CD8-positive, alpha-beta memory T cell (primary cell): ENCODE data around the gene STK32C. TPM values are rescaled to one million over a fixed set of nuclear protein-coding genes. Genes with fewer than 3 reads are reported as not detected.
A peak's percentile ranks its signal among the peaks of the same experiment; 100 is the strongest.
"Not testable (repeated sequence)": the region's sequence is repeated elsewhere in the genome, so short reads cannot be mapped to it uniquely, and the experiment has no call there.

Source experiments
- CTCF ChIA-PET: fragments of 350-600 bp; sonication (Branson Sonifier 250); formaldehyde crosslinking; loops from one replicate; lab custom pipeline; 2021; ENCODE audit warnings: antibody characterized with exemption; lab: Charles Lee
- POLR2A ChIA-PET: fragments of 350-600 bp; sonication (Branson Sonifier 250); formaldehyde crosslinking; loops from one replicate; lab custom pipeline; 2021; ENCODE audit warnings: antibody characterized with exemption; lab: Charles Lee
- DNase-seq, 5 donors: peaks; one replicate each; pipeline versions ENCODE4 v3.0.0 to v3.0.0-alpha.2; 2020 to 2022; ENCODE audit warnings: mixed read lengths in 1 of 5
- H3K27ac ChIP-seq: one replicate; pipeline ENCODE4 v1.7.0; 2013; ENCODE audit warnings: low read depth, mild to moderate bottlenecking, low read length, moderate library complexity
- H3K27me3 ChIP-seq: 2 replicates; pipeline ENCODE4 v1.7.0; 2013; ENCODE audit warnings: low read length, mild to moderate bottlenecking; ENCODE audit not compliant: insufficient read depth, poor library complexity, severe bottlenecking
- H3K36me3 ChIP-seq: 2 replicates; pipeline ENCODE4 v1.7.0; 2013; ENCODE audit warnings: mild to moderate bottlenecking, low read length, moderate library complexity; ENCODE audit not compliant: insufficient read depth
- H3K4me1 ChIP-seq: 2 replicates; pipeline ENCODE4 v1.7.0; 2013; ENCODE audit warnings: mild to moderate bottlenecking, low read length, moderate library complexity; ENCODE audit not compliant: insufficient read depth
- H3K4me3 ChIP-seq: 2 replicates; pipeline ENCODE4 v1.7.0; 2013; ENCODE audit warnings: mild to moderate bottlenecking, low read length
- H3K9me3 ChIP-seq: 2 replicates; pipeline ENCODE4 v1.7.0; 2013; ENCODE audit warnings: mild to moderate bottlenecking, low read length
- H3K27ac Mint-ChIP-seq, 8 donors: one replicate each; pipeline ENCODE4 v1.8.0; 2020 to 2021; ENCODE audit warnings: mixed read lengths in 8 of 8, mild to moderate bottlenecking in 6 of 8, inconsistent platforms in 3 of 8, moderate library complexity in 3 of 8
- H3K27me3 Mint-ChIP-seq, 2 donors: one replicate each; pipeline ENCODE4 v1.8.0; 2020 to 2021; ENCODE audit warnings: mixed read lengths in 2 of 2, mild to moderate bottlenecking in 1 of 2, moderate library complexity in 1 of 2
- H3K36me3 Mint-ChIP-seq, 3 donors: one replicate each; pipeline ENCODE4 v1.8.0; 2020 to 2021; ENCODE audit warnings: mixed read lengths in 3 of 3, inconsistent platforms in 1 of 3, mild to moderate bottlenecking in 1 of 3
- H3K4me1 Mint-ChIP-seq, 3 donors: one replicate each; pipeline ENCODE4 v1.8.0; 2020 to 2021; ENCODE audit warnings: mixed read lengths in 3 of 3, inconsistent platforms in 1 of 3, mild to moderate bottlenecking in 1 of 3
- H3K4me3 Mint-ChIP-seq, 7 donors: one replicate each; pipeline ENCODE4 v1.8.0; 2020 to 2021; ENCODE audit warnings: mixed read lengths in 7 of 7, mild to moderate bottlenecking in 6 of 7, moderate library complexity in 4 of 7, inconsistent platforms in 2 of 7
- H3K9me3 Mint-ChIP-seq, 5 donors: one replicate each; pipeline ENCODE4 v1.8.0; 2020 to 2022; ENCODE audit warnings: mixed read lengths in 5 of 5, mild to moderate bottlenecking in 3 of 5, moderate library complexity in 2 of 5, inconsistent platforms in 1 of 5
- polyA plus RNA-seq: library from polyadenylated mRNA; unstranded; fragments of 300-500 nt; fragmentation: Illumina TruSeq; gene quantifications from one replicate; pipeline ENCODE4 v1.2.3, GENCODE V29; 2021
- total RNA-seq, 2 experiments: library from RNA; stranded (reverse); gene quantifications; one replicate each; pipeline ENCODE4 v1.2.3, GENCODE V29; 2021

STK32C gene
- total and polyA plus RNA-seq, 3 experiments from 2014 or later, result 8.5 to 14.9 (median 14.0) TPM

GRCh38 chr10:132220061-132220460, 87.7 kb downstream of the STK32C start:
- Histone ChIP-seq H3K36me3 (no peaks in the 10 kb centered on the region), H3K4me1 (no peaks in the 10 kb centered on the region), H3K4me3 (no peak overlapping the region), H3K9me3 (no peaks in the 10 kb centered on the region), H3K27me3 (no peaks in the 10 kb centered on the region), H3K27ac (no peak overlapping the region)
- no peak overlapping the region for H3K27ac Mint-ChIP-seq
- H3K4me1 Mint-ChIP-seq, result no peaks in the 10 kb centered on the region
- no peak overlapping the region for H3K4me3 Mint-ChIP-seq
- ChIA-PET CTCF (no interaction called here), POLR2A (no interaction called here)
- no peak for DNase-seq
- H3K36me3 Mint-ChIP-seq, result peaks cover 3 to 31% (median 10%) of the 10 kb centered on the region in 3 donors
- no peaks in the 10 kb centered on the region for H3K27me3 Mint-ChIP-seq
- H3K9me3 Mint-ChIP-seq, result peaks cover 5 to 25% (median 16%) of the 10 kb centered on the region in 5 donors

GRCh38 chr10:132219486-132219885, 88.3 kb downstream of the STK32C start:
- no peak overlapping the region for H3K27ac ChIP-seq
- H3K27ac Mint-ChIP-seq, result no peak overlapping the region

GRCh38 chr10:132216441-132216840, 91.3 kb downstream of the STK32C start:
- H3K36me3 ChIP-seq, H3K4me3 ChIP-seq, H3K27ac ChIP-seq, H3K9me3 ChIP-seq, DNase-seq, CTCF ChIA-PET, H3K4me3 Mint-ChIP-seq, H3K4me1 Mint-ChIP-seq, POLR2A ChIA-PET, H3K27me3 Mint-ChIP-seq, H3K27ac Mint-ChIP-seq, H3K4me1 ChIP-seq, H3K27me3 ChIP-seq: not testable (repeated sequence)
- Mint-ChIP-seq H3K9me3 (peaks cover 22 to 40% (median 30%) of the 10 kb centered on the region in 5 donors), H3K36me3 (peaks cover 14 to 59% (median 21%) of the 10 kb centered on the region in 3 donors)

More at GRCh38 chr10:132219486-132219885, 88.3 kb downstream of the STK32C start:
- Mint-ChIP-seq H3K4me1 (no peaks in the 10 kb centered on the region), H3K4me3 (no peak overlapping the region), H3K27me3 (no peaks in the 10 kb centered on the region), H3K9me3 (peaks cover 10 to 31% (median 20%) of the 10 kb centered on the region in 5 donors), H3K36me3 (peaks cover 5 to 36% (median 11%) of the 10 kb centered on the region in 3 donors)
- no peak for DNase-seq
- POLR2A ChIA-PET, result no interaction called here
- Histone ChIP-seq H3K27me3 (no peaks in the 10 kb centered on the region), H3K4me3 (no peak overlapping the region), H3K4me1 (no peaks in the 10 kb centered on the region), H3K36me3 (no peaks in the 10 kb centered on the region), H3K9me3 (no peaks in the 10 kb centered on the region)
- CTCF ChIA-PET, result interaction anchor here (0.9 to 1.0 kb wide), 2 partner anchors 131 to 134 kb away, joined by 3 read pairs; no protein-coding TSS in a partner anchor

- H3K4me3 ChIP-seq, result no peak overlapping the region
- Mint-ChIP-seq H3K36me3 (peaks cover 14 to 56% (median 21%) of the 10 kb centered on the region in 3 donors), H3K4me3 (no peak overlapping the region), H3K4me1 (no peaks in the 10 kb centered on the region), H3K27me3 (no peaks in the 10 kb centered on the region), H3K27ac (no peak overlapping the region), H3K9me3 (peaks cover 18 to 40% (median 30%) of the 10 kb centered on the region in 5 donors)
- DNase-seq, result no peak
- H3K36me3 ChIP-seq, result no peaks in the 10 kb centered on the region
- no peak overlapping the region for H3K27ac ChIP-seq
- H3K27me3 ChIP-seq, result no peaks in the 10 kb centered on the region
- no peaks in the 10 kb centered on the region for H3K9me3 ChIP-seq
- H3K4me1 ChIP-seq, result no peaks in the 10 kb centered on the region
- ChIA-PET CTCF (no interaction called here), POLR2A (no interaction called here)
These were observed 93.8 kb downstream of the STK32C start for GRCh38 chr10:132213917-132214316.

GRCh38 chr10:132212816-132213215, 94.9 kb downstream of the STK32C start:
- Mint-ChIP-seq H3K36me3 (peaks cover 10 to 50% (median 21%) of the 10 kb centered on the region in 3 donors), H3K27me3 (no peaks in the 10 kb centered on the region), H3K27ac (no peak overlapping the region), H3K9me3 (peaks cover 18 to 39% (median 27%) of the 10 kb centered on the region in 5 donors), H3K4me3 (peak overlapping the region in 1 of 7 donors; percentile 83), H3K4me1 (no peaks in the 10 kb centered on the region)
- H3K4me3 ChIP-seq, result no peak overlapping the region
- H3K4me1 ChIP-seq, result no peaks in the 10 kb centered on the region
- ChIA-PET POLR2A (no interaction called here), CTCF (no interaction called here)
- no peaks in the 10 kb centered on the region for H3K27me3 ChIP-seq
- H3K27ac ChIP-seq, result no peak overlapping the region
- DNase-seq, result no peak
- H3K9me3 ChIP-seq, result no peaks in the 10 kb centered on the region
- H3K36me3 ChIP-seq, result no peaks in the 10 kb centered on the region

GRCh38 chr10:132211246-132211645, 96.5 kb downstream of the STK32C start:
- Mint-ChIP-seq H3K9me3 (peaks cover 7 to 27% (median 22%) of the 10 kb centered on the region in 5 donors), H3K36me3 (peaks cover 10 to 35% (median 15%) of the 10 kb centered on the region in 3 donors), H3K27ac (no peak overlapping the region), H3K4me3 (no peak overlapping the region), H3K27me3 (no peaks in the 10 kb centered on the region), H3K4me1 (no peaks in the 10 kb centered on the region)
- Histone ChIP-seq H3K4me3 (no peak overlapping the region), H3K9me3 (no peaks in the 10 kb centered on the region), H3K27me3 (no peaks in the 10 kb centered on the region), H3K4me1 (no peaks in the 10 kb centered on the region), H3K36me3 (no peaks in the 10 kb centered on the region), H3K27ac (no peak overlapping the region)
- DNase-seq, result no peak
- POLR2A ChIA-PET, result no interaction called here
- CTCF ChIA-PET, result no interaction called here

- H3K4me3 ChIP-seq, result no peak overlapping the region
- H3K27ac ChIP-seq, result no peak overlapping the region
- no peaks in the 10 kb centered on the region for H3K4me1 ChIP-seq
- no peaks in the 10 kb centered on the region for H3K36me3 ChIP-seq
- H3K27me3 ChIP-seq, result no peaks in the 10 kb centered on the region
- no peak overlapping the region for H3K27ac Mint-ChIP-seq
- POLR2A ChIA-PET, result no interaction called here
- H3K9me3 Mint-ChIP-seq, result peaks cover 2 to 27% (median 21%) of the 10 kb centered on the region in 5 donors
- no peaks in the 10 kb centered on the region for H3K27me3 Mint-ChIP-seq
- no peaks in the 10 kb centered on the region for H3K9me3 ChIP-seq
- no peak for DNase-seq
- H3K36me3 Mint-ChIP-seq, result peaks cover 10 to 33% (median 15%) of the 10 kb centered on the region in 3 donors
- H3K4me3 Mint-ChIP-seq, result no peak overlapping the region
- no peaks in the 10 kb centered on the region for H3K4me1 Mint-ChIP-seq
- CTCF ChIA-PET, result no interaction called here
These were observed 97.0 kb downstream of the STK32C start for GRCh38 chr10:132210766-132211165.

GRCh38 chr10:132209978-132210530, 97.7 kb downstream of the STK32C start:
- Mint-ChIP-seq H3K4me3 (no peak overlapping the region), H3K27ac (no peak overlapping the region), H3K27me3 (no peaks in the 10 kb centered on the region), H3K36me3 (peaks cover 10 to 28% (median 11%) of the 10 kb centered on the region in 3 donors), H3K4me1 (no peaks in the 10 kb centered on the region), H3K9me3 (peaks cover 0 to 20% (median 16%) of the 10 kb centered on the region in 5 donors)
- H3K4me1 ChIP-seq, result no peaks in the 10 kb centered on the region
- ChIA-PET POLR2A (no interaction called here), CTCF (no interaction called here)
- H3K36me3 ChIP-seq, result no peaks in the 10 kb centered on the region
- H3K9me3 ChIP-seq, result no peaks in the 10 kb centered on the region
- H3K27me3 ChIP-seq, result no peaks in the 10 kb centered on the region
- H3K27ac ChIP-seq, result no peak overlapping the region
- no peak for DNase-seq
- H3K4me3 ChIP-seq, result no peak overlapping the region
